H1 (cell line): ENCODE measurements around the gene HSD3B1. TPM values are rescaled to one million over a fixed set of nuclear protein-coding genes. Genes with fewer than 3 reads are reported as not detected.

Source experiments
- CTCF ChIA-PET: fragments of 300-600 bp; sonication (Branson Sonifier 250); formaldehyde crosslinking; loops from one replicate; lab custom pipeline; 2021; ENCODE audit not compliant: partially characterized antibody; lab: Charles Lee
- POLR2A ChIA-PET: fragments of 300-600 bp; sonication (Branson Sonifier 250); formaldehyde crosslinking; loops from one replicate; lab custom pipeline; 2021; ENCODE audit warnings: inconsistent platforms; ENCODE audit not compliant: partially characterized antibody; lab: Charles Lee
- DNase-seq, 2 experiments: peaks; one replicate each; pipeline versions ENCODE4 v3.0.0 to v3.0.0-alpha.2; 2010 to 2022; ENCODE audit warnings: low spot score in 2 of 2, low read depth in 1 of 2, mixed read lengths in 1 of 2
- FAIRE-seq: peaks from 2 replicates; lab custom pipeline; 2011; peaks lifted over from hg19 to GRCh38; lab: Jason Lieb, UNC
- H2AFZ ChIP-seq: 2 replicates; pipeline ENCODE4 v1.8.1; 2012; ENCODE audit warnings: low read length, inconsistent platforms
- H2AK5ac ChIP-seq: 2 replicates; pipeline ENCODE4 v1.6.1; 2013; ENCODE audit warnings: low read depth, low read length
- H2BK120ac ChIP-seq: replicated peaks from 2 replicates; pipeline ENCODE3; 2013; ENCODE audit warnings: low read depth, low read length, inconsistent platforms
- H2BK12ac ChIP-seq: 2 replicates; pipeline ENCODE4 v1.6.1; 2013; ENCODE audit warnings: low read depth, low read length
- H2BK15ac ChIP-seq: 2 replicates; pipeline ENCODE4 v1.6.1; 2013; ENCODE audit warnings: low read length
- H2BK20ac ChIP-seq: 2 replicates; pipeline ENCODE4 v1.6.1; 2013; ENCODE audit warnings: low read length
- H2BK5ac ChIP-seq: 2 replicates; pipeline ENCODE4 v1.6.1; 2013; ENCODE audit warnings: low read depth, low read length
- H3K14ac ChIP-seq: 2 replicates; pipeline ENCODE4 v1.6.1; 2013; ENCODE audit warnings: inconsistent platforms; ENCODE audit not compliant: insufficient read length
- H3K18ac ChIP-seq: 2 replicates; pipeline ENCODE4 v1.6.1; 2013; ENCODE audit warnings: low read length; ENCODE audit errors: extremely low read depth
- H3K23ac ChIP-seq: 2 replicates; pipeline ENCODE4 v1.6.1; 2013; ENCODE audit warnings: inconsistent platforms; ENCODE audit not compliant: insufficient read length
- H3K23me2 ChIP-seq: 2 replicates; pipeline ENCODE4 v1.6.1; 2013; ENCODE audit warnings: low read depth, low read length
- H3K27ac ChIP-seq: 2 replicates; pipeline ENCODE4 v1.6.1; 2011; ENCODE audit warnings: low read depth, low read length, inconsistent platforms
- H3K27me3 ChIP-seq, 4 experiments: replicated peaks in 1 of 4; 1 replicate in 1 of 4; 2 replicates in 3 of 4; pipeline versions ENCODE4 v1.6.1 to v1.8.1; 2011 to 2013; ENCODE audit warnings: low read length in 3 of 4, mild to moderate bottlenecking in 3 of 4, inconsistent platforms in 2 of 4, mixed read lengths in 2 of 4, moderate library complexity in 1 of 4; ENCODE audit not compliant: control insufficient read depth in 3 of 4, insufficient read depth in 3 of 4; ENCODE audit errors: extremely low read depth in 1 of 4
- H3K36me3 ChIP-seq, 4 experiments: 2 replicates each; pipeline versions ENCODE4 v1.6.1 to v1.8.1; 2011 to 2013; ENCODE audit warnings: mild to moderate bottlenecking in 4 of 4, low read length in 3 of 4, moderate library complexity in 2 of 4, control low read depth in 1 of 4, inconsistent platforms in 1 of 4; ENCODE audit not compliant: insufficient read depth in 4 of 4, control insufficient read depth in 2 of 4
- H3K4ac ChIP-seq: replicated peaks from 2 replicates; pipeline ENCODE3; 2013; ENCODE audit warnings: low read length, low read depth, mixed read lengths, inconsistent platforms; ENCODE audit not compliant: insufficient read length
- H3K4me1 ChIP-seq, 4 experiments: replicated peaks in 1 of 4; 1 replicate in 1 of 4; 2 replicates in 3 of 4; pipeline versions ENCODE4 v1.6.1 to v1.8.1; 2011 to 2013; ENCODE audit warnings: low read length in 3 of 4, inconsistent platforms in 2 of 4, mixed read lengths in 1 of 4; ENCODE audit not compliant: insufficient read depth in 4 of 4, control insufficient read depth in 3 of 4
- H3K4me2 ChIP-seq, 2 experiments: 2 replicates each; pipeline versions ENCODE4 v1.6.1 to v1.8.1; 2011 to 2013; ENCODE audit warnings: low read depth in 2 of 2, low read length in 2 of 2, control low read depth in 1 of 2, inconsistent platforms in 1 of 2, mild to moderate bottlenecking in 1 of 2; ENCODE audit not compliant: insufficient read depth in 1 of 2
- H3K4me3 ChIP-seq, 4 experiments: fragments of 200-600, 300-600 bp in 1 of 4; sonication (generic), shearing (Covaris generic), sonication (Bioruptor Twin) in 1 of 4; 2 replicates each; pipeline versions ENCODE4 v1.5.1 to v1.8.1; 2011 to 2016; ENCODE audit warnings: low read length in 4 of 4, low read depth in 3 of 4, control low read depth in 2 of 4, inconsistent platforms in 2 of 4, mild to moderate bottlenecking in 2 of 4, mixed read lengths in 1 of 4, moderate library complexity in 1 of 4; ENCODE audit not compliant: insufficient read depth in 2 of 4; ENCODE audit errors: extremely low read depth in 1 of 4
- H3K56ac ChIP-seq: replicated peaks from 2 replicates; pipeline ENCODE3; 2013; ENCODE audit warnings: low read depth, mild to moderate bottlenecking, mixed read lengths, low read length, inconsistent platforms; ENCODE audit not compliant: insufficient read length
- H3K79me1 ChIP-seq: 2 replicates; pipeline ENCODE4 v1.6.1; 2013; ENCODE audit warnings: low read depth, low read length, control low read depth
- H3K79me2 ChIP-seq, 2 experiments: 2 replicates each; pipeline versions ENCODE4 v1.6.1 to v1.8.1; 2012 to 2013; ENCODE audit warnings: low read length in 2 of 2, mild to moderate bottlenecking in 2 of 2, inconsistent platforms in 1 of 2; ENCODE audit not compliant: insufficient read depth in 2 of 2, control insufficient read depth in 1 of 2
- H3K9ac ChIP-seq, 4 experiments: replicated peaks in 1 of 4; 1 replicate in 1 of 4; 2 replicates in 3 of 4; pipeline versions ENCODE4 v1.6.1 to v1.8.1; 2011 to 2013; ENCODE audit warnings: low read depth in 3 of 4, low read length in 3 of 4, control low read depth in 2 of 4, mild to moderate bottlenecking in 2 of 4, moderate library complexity in 2 of 4, inconsistent platforms in 1 of 4; ENCODE audit errors: extremely low read depth in 1 of 4
- H3K9me3 ChIP-seq, 2 experiments: 2 replicates each; pipeline versions ENCODE4 v1.6.1 to v1.8.1; 2012 to 2013; ENCODE audit warnings: mild to moderate bottlenecking in 2 of 2, moderate library complexity in 2 of 2, control low read depth in 1 of 2, inconsistent platforms in 1 of 2, low read depth in 1 of 2, low read length in 1 of 2, mixed read lengths in 1 of 2; ENCODE audit not compliant: insufficient read depth in 2 of 2
- H4K20me1 ChIP-seq, 2 experiments: replicated peaks in 1 of 2; 2 replicates each; pipeline versions ENCODE3 to v1.8.1; 2011 to 2013; ENCODE audit warnings: inconsistent platforms in 2 of 2, low read length in 2 of 2, mild to moderate bottlenecking in 1 of 2; ENCODE audit not compliant: insufficient read depth in 2 of 2, control insufficient read depth in 1 of 2
- H4K5ac ChIP-seq: 2 replicates; pipeline ENCODE4 v1.6.1; 2013; ENCODE audit warnings: low read length, low read depth, mixed read lengths, inconsistent platforms; ENCODE audit not compliant: insufficient read length
- H4K8ac ChIP-seq: 2 replicates; pipeline ENCODE4 v1.8.0; 2013; ENCODE audit warnings: mild to moderate bottlenecking, moderate library complexity, low read length, inconsistent platforms; ENCODE audit not compliant: insufficient read depth; ENCODE audit errors: extremely low read depth
- H4K91ac ChIP-seq: replicated peaks from 2 replicates; pipeline ENCODE3; 2013; ENCODE audit warnings: low read length, mixed read lengths, inconsistent platforms; ENCODE audit not compliant: insufficient read length
- E2F6 ChIP-seq: IDR thresholded peaks from 2 replicates; pipeline ENCODE4 v1.6.1; 2012; ENCODE audit warnings: inconsistent platforms
- EP300 ChIP-seq, 2 experiments: IDR thresholded peaks; 1 replicate in 1 of 2; 2 replicates in 1 of 2; pipeline ENCODE4 v1.6.1; 2011 to 2012; ENCODE audit warnings: low read depth in 2 of 2, low read length in 2 of 2, mild to moderate bottlenecking in 2 of 2, borderline replicate concordance in 1 of 2, inconsistent platforms in 1 of 2, moderate library complexity in 1 of 2
- FOSL1 ChIP-seq: IDR thresholded peaks from 2 replicates; pipeline ENCODE4 v1.6.1; 2011; ENCODE audit warnings: mild to moderate bottlenecking, low read depth, low read length, moderate library complexity; ENCODE audit not compliant: insufficient read depth
- GTF2F1 ChIP-seq: IDR thresholded peaks from 2 replicates; pipeline ENCODE4 v1.6.1; 2012; ENCODE audit warnings: low read depth, low read length, improper control_type of control experiment, borderline replicate concordance
- RXRA ChIP-seq: IDR thresholded peaks from 2 replicates; pipeline ENCODE4 v1.6.1; 2011; ENCODE audit warnings: low read depth, mild to moderate bottlenecking, low read length, moderate library complexity; ENCODE audit not compliant: insufficient read depth
- SAP30 ChIP-seq: fragments of 300-600 bp; sonication (generic); IDR thresholded peaks from 2 replicates; pipeline ENCODE4 v1.7.1; 2012; ENCODE audit warnings: low read length, moderate library complexity, mild to moderate bottlenecking, inconsistent platforms; ENCODE audit not compliant: insufficient read depth, insufficient replicate concordance
- TAF7 ChIP-seq: optimal IDR thresholded peaks from 2 replicates; pipeline ENCODE3; 2011; ENCODE audit warnings: low read depth, mild to moderate bottlenecking, inconsistent platforms, low read length, moderate library complexity, borderline replicate concordance
- ZNF274 ChIP-seq: IDR thresholded peaks from 2 replicates; pipeline ENCODE4 v1.7.0; 2012; ENCODE audit warnings: low read length, borderline replicate concordance; ENCODE audit errors: extremely low read depth
- WGBS, 2 experiments: shearing (Covaris generic) in 1 of 2; methylation state at CpG; one replicate each; pipeline versions ENCODE4 v1.1.6 to v1.1.7; 2013 to 2015; ENCODE audit warnings: low lambda C conversion rate in 2 of 2, mixed read lengths in 2 of 2, inconsistent platforms in 1 of 2, low coverage in 1 of 2, missing lambda C conversion rate in 1 of 2; ENCODE audit not compliant: insufficient replicate concordance in 2 of 2, insufficient coverage in 1 of 2, insufficient read length in 1 of 2; ENCODE audit errors: extremely low coverage in 1 of 2, missing lambda C conversion rate in 1 of 2; 5-methylcytosine and 5-hydroxymethylcytosine counted together
- polyA plus RNA-seq, 7 experiments: library from polyadenylated mRNA; depleted of rRNA in 3 of 7; stranded (reverse) in 5 of 7; unstranded in 2 of 7; fragments of >200 nt in 5 of 7; fragments of 200-250 nt in 2 of 7; gene quantifications; 1 replicate in 5 of 7; 2 replicates in 1 of 7; 4 replicates in 1 of 7; pipeline versions ENCODE4 v1.2.1 to v1.2.3, GENCODE V29; 2011 to 2013; ENCODE audit warnings: missing spikeins in 2 of 7, mixed read lengths in 2 of 7
- total RNA-seq: library from RNA; stranded (reverse); fragmentation: NEBNext Ultra II Directional; extraction: Animal tissue kit (Norgen Biotek cat#: 25700); gene quantifications from 2 replicates; pipeline ENCODE4 v1.2.1, GENCODE V29; 2021

The HSD3B1 gene
- total and polyA plus RNA-seq, 2 of the 8 experiments (the other 6 are each of a cell fraction or from before 2014, with no cell fraction given), result not detected

- TF ChIP-seq ZNF274 (no peak), FOSL1 (no peak), EP300 (IDR thresholded peaks at IDR 0.05; ENCODE audit: borderline replicate concordance in 1 of 2, low read depth in 2 of 2, low read length in 2 of 2) (no peak), RXRA (no peak), GTF2F1 (no peak), SAP30 (no peak), TAF7 (no peak), E2F6 (no peak)
- TF ChIP-seq, all 59 proteins: peak for 0
Observed at GRCh38 chr1:119466445-119466844, 40.6 kb upstream of the HSD3B1 start.

More at GRCh38 chr1:119466445-119466844, 40.6 kb upstream of the HSD3B1 start:
- Histone ChIP-seq H4K8ac (no peak overlapping the region), H2BK12ac (no peak overlapping the region), H2BK120ac (no peak overlapping the region), H3K79me2 (no peaks in the 10 kb centered on the region), H3K9me3 (no peaks in the 10 kb centered on the region), H3K79me1 (no peaks in the 10 kb centered on the region), H2AFZ (no peak overlapping the region), H3K14ac (no peak overlapping the region), H3K36me3 (no peaks in the 10 kb centered on the region), H3K27ac (no peak overlapping the region), H3K56ac (no peak overlapping the region), H4K20me1 (no peaks in the 10 kb centered on the region), H2BK15ac (no peak overlapping the region), H4K5ac (no peak overlapping the region), H3K4me2 (no peak overlapping the region), H3K4me1 (no peaks in the 10 kb centered on the region), H3K23me2 (no peaks in the 10 kb centered on the region), H2AK5ac (no peak overlapping the region), H3K27me3 (no peaks in the 10 kb centered on the region), H2BK5ac (no peak overlapping the region), H3K18ac (no peak overlapping the region), H2BK20ac (no peak overlapping the region), H4K91ac (no peak overlapping the region), H3K4ac (no peak overlapping the region), H3K9ac (no peak overlapping the region), H3K4me3 (no peak overlapping the region), H3K23ac (no peak overlapping the region)
- DNase-seq (no peak), FAIRE-seq (no peak)
- WGBS, 2 experiments, result 81% methylated on average over 2 of the region's 2 CpGs; no CpG with 5 or more reads in 1 of the 2 experiments
- CTCF ChIA-PET, result interaction anchor here (1.3 to 2.6 kb wide), 5 partner anchors 9 to 99 kb away, joined by 3 to 15 read pairs (median 7); no protein-coding TSS in a partner anchor
- POLR2A ChIA-PET, result no interaction called here
